Suprapubic skin (tissue), 4 donors: ENCODE measurements around the gene OTOG. TPM values are rescaled to one million over a fixed set of nuclear protein-coding genes. Genes with fewer than 3 reads are reported as not detected.
A peak's percentile ranks its signal among the peaks of the same experiment; 100 is the strongest.

Experiments
- DNase-seq, 2 donors: peaks; one replicate each; pipeline ENCODE4 v3.0.0-alpha.2; 2019; ENCODE audit warnings: low spot score in 2 of 2
- H3K27ac ChIP-seq: fragments of 200-600 bp; sonication (generic); one replicate; pipeline ENCODE4 v1.5.1; 2019
- H3K27me3 ChIP-seq: fragments of 200-600 bp; sonication (generic); one replicate; pipeline ENCODE4 v1.5.1; 2019
- H3K36me3 ChIP-seq: fragments of 200-600 bp; sonication (generic); one replicate; pipeline ENCODE4 v1.5.1; 2019
- H3K4me1 ChIP-seq: fragments of 200-600 bp; sonication (generic); one replicate; pipeline ENCODE4 v1.5.1; 2019
- H3K4me3 ChIP-seq: fragments of 200-600 bp; sonication (generic); one replicate; pipeline ENCODE4 v1.5.1; 2019; ENCODE audit warnings: mild to moderate bottlenecking
- H3K9me3 ChIP-seq: fragments of 200-600 bp; sonication (generic); one replicate; pipeline ENCODE4 v1.5.1; 2019
- CTCF ChIP-seq, 2 donors: fragments of 200-600 bp in 1 of 2; fragments of 450-650 bp in 1 of 2; sonication (generic) in 1 of 2; IDR thresholded peaks; one replicate each; pipeline ENCODE4 v1.5.1; 2016 to 2019; ENCODE audit warnings: antibody characterized with exemption in 2 of 2, mild to moderate bottlenecking in 1 of 2, moderate library complexity in 1 of 2
- EP300 ChIP-seq: sonication (generic); formaldehyde crosslinking; IDR thresholded peaks from one replicate; pipeline ENCODE4 v1.6.1; 2017; ENCODE audit warnings: antibody characterized with exemption
- POLR2A ChIP-seq, 2 donors: fragments of 450-650 bp; IDR thresholded peaks; one replicate each; pipeline ENCODE4 v1.6.1; 2017; ENCODE audit warnings: antibody characterized with exemption in 2 of 2, mild to moderate bottlenecking in 2 of 2, moderate library complexity in 2 of 2
- POLR2AphosphoS5 ChIP-seq, 3 donors: sonication (generic); formaldehyde crosslinking; IDR thresholded peaks; one replicate each; pipeline ENCODE4 v1.6.1; 2017; ENCODE audit warnings: antibody characterized with exemption in 3 of 3
- WGBS: methylation state at CpG from one replicate; pipeline ENCODE4 v1.1.5; 2018; 5-methylcytosine and 5-hydroxymethylcytosine counted together
- total RNA-seq, 4 donors: library from RNA; depleted of rRNA; stranded (reverse); fragments of >200 nt; gene quantifications; one replicate each; pipeline ENCODE4 v1.1.0, GENCODE V29; 2016

OTOG gene
- total RNA-seq, 4 donors from 2014 or later = not detected

GRCh38 chr11:17578958-17579357 is 31.9 kb downstream of the OTOG start:
- no peaks in the 10 kb centered on the region for H3K27me3 ChIP-seq
- 87% methylated on average over 8 of the region's 8 CpGs for WGBS
- no peak overlapping the region for H3K27ac ChIP-seq

GRCh38 chr11:17579451-17579850 is 32.4 kb downstream of the OTOG start:
- H3K9me3 ChIP-seq = no peaks in the 10 kb centered on the region
- H3K27ac ChIP-seq = no peak overlapping the region
- no peak overlapping the region for H3K4me3 ChIP-seq
- WGBS = 89% methylated on average over 6 of the region's 7 CpGs
- peak; percentile 28 to 44 for DNase-seq
- TF ChIP-seq POLR2AphosphoS5 (IDR thresholded peaks at IDR 0.05) (no peak), POLR2A (IDR thresholded peaks at IDR 0.05) (no peak), CTCF (IDR thresholded peaks at IDR 0.05) (no peak), EP300 (no peak)
- H3K4me1 ChIP-seq = no peaks in the 10 kb centered on the region
- H3K36me3 ChIP-seq = no peaks in the 10 kb centered on the region
- no peaks in the 10 kb centered on the region for H3K27me3 ChIP-seq

More at GRCh38 chr11:17578958-17579357, 31.9 kb downstream of the OTOG start:
- Histone ChIP-seq H3K9me3 (no peaks in the 10 kb centered on the region), H3K36me3 (no peaks in the 10 kb centered on the region), H3K4me3 (no peak overlapping the region), H3K4me1 (no peaks in the 10 kb centered on the region)
- peak; percentile 14 to 43 for DNase-seq
- TF ChIP-seq POLR2A (IDR thresholded peaks at IDR 0.05) = no peak
- TF ChIP-seq POLR2AphosphoS5 (IDR thresholded peaks at IDR 0.05) = no peak
- TF ChIP-seq CTCF (IDR thresholded peaks at IDR 0.05) = no peak
- no peak for TF ChIP-seq EP300

GRCh38 chr11:17580271-17580670 is 33.2 kb downstream of the OTOG start:
- no peaks in the 10 kb centered on the region for H3K36me3 ChIP-seq
- DNase-seq = peak; percentile 5 to 26
- H3K27ac ChIP-seq = no peak overlapping the region
- H3K9me3 ChIP-seq = no peaks in the 10 kb centered on the region
- 75% methylated on average over 1 of the region's 1 CpG for WGBS
- TF ChIP-seq POLR2AphosphoS5 (IDR thresholded peaks at IDR 0.05) (no peak), CTCF (IDR thresholded peaks at IDR 0.05) (no peak), EP300 (no peak), POLR2A (IDR thresholded peaks at IDR 0.05) (no peak)
- no peak overlapping the region for H3K4me3 ChIP-seq
- no peaks in the 10 kb centered on the region for H3K27me3 ChIP-seq
- no peaks in the 10 kb centered on the region for H3K4me1 ChIP-seq

GRCh38 chr11:17581036-17581731 is 34.1 kb downstream of the OTOG start:
- no peaks in the 10 kb centered on the region for H3K9me3 ChIP-seq
- H3K4me3 ChIP-seq = no peak overlapping the region
- H3K36me3 ChIP-seq = no peaks in the 10 kb centered on the region
- no peak for TF ChIP-seq EP300
- no peak for TF ChIP-seq POLR2A (IDR thresholded peaks at IDR 0.05)
- no peak for TF ChIP-seq POLR2AphosphoS5 (IDR thresholded peaks at IDR 0.05)
- no peak for TF ChIP-seq CTCF (IDR thresholded peaks at IDR 0.05)
- no peaks in the 10 kb centered on the region for H3K4me1 ChIP-seq
- H3K27ac ChIP-seq = no peak overlapping the region
- WGBS = 65% methylated on average over 6 of the region's 6 CpGs
- DNase-seq = peak in 1 of 2 donors; percentile 65
- no peaks in the 10 kb centered on the region for H3K27me3 ChIP-seq

GRCh38 chr11:17581732-17582053 is 34.6 kb downstream of the OTOG start:
- H3K36me3 ChIP-seq = no peaks in the 10 kb centered on the region
- 97% methylated on average over 4 of the region's 4 CpGs for WGBS
- no peak overlapping the region for H3K27ac ChIP-seq
- DNase-seq = peak; percentile 25 to 56
- H3K4me1 ChIP-seq = no peaks in the 10 kb centered on the region
- no peaks in the 10 kb centered on the region for H3K27me3 ChIP-seq
- no peak overlapping the region for H3K4me3 ChIP-seq
- H3K9me3 ChIP-seq = no peaks in the 10 kb centered on the region
- TF ChIP-seq EP300 (no peak), POLR2A (IDR thresholded peaks at IDR 0.05) (no peak), POLR2AphosphoS5 (IDR thresholded peaks at IDR 0.05) (no peak), CTCF (IDR thresholded peaks at IDR 0.05) (no peak)
